Osteoblast (primary cell): ENCODE measurements around the gene CCDC68. TPM values are rescaled to one million over a fixed set of nuclear protein-coding genes. Genes with fewer than 3 reads are reported as not detected.

Experiments
- DNase-seq: peaks from one replicate; pipeline ENCODE4 v3.0.0; 2011; ENCODE audit warnings: low spot score, mixed read lengths; ENCODE audit not compliant: insufficient read length; ENCODE audit errors: missing footprints
- H2AFZ ChIP-seq: 2 replicates; pipeline ENCODE4 v1.6.0; 2011; ENCODE audit warnings: mild to moderate bottlenecking, low read length
- H3K27ac ChIP-seq: 2 replicates; pipeline ENCODE4 v1.5.1; 2011; ENCODE audit warnings: mild to moderate bottlenecking, low read depth, low read length, moderate library complexity
- H3K27me3 ChIP-seq: 2 replicates; pipeline ENCODE4 v1.6.0; 2012; ENCODE audit warnings: mild to moderate bottlenecking, control low read depth, inconsistent platforms, low read length, moderate library complexity; ENCODE audit not compliant: insufficient read depth
- H3K36me3 ChIP-seq: 2 replicates; pipeline ENCODE4 v1.5.1; 2011; ENCODE audit warnings: mild to moderate bottlenecking, low read length, control low read depth, moderate library complexity; ENCODE audit not compliant: insufficient read depth
- H3K4me1 ChIP-seq: 2 replicates; pipeline ENCODE4 v1.5.1; 2011; ENCODE audit warnings: mild to moderate bottlenecking, low read length, control low read depth, moderate library complexity; ENCODE audit not compliant: insufficient read depth
- H3K4me2 ChIP-seq: 2 replicates; pipeline ENCODE4 v1.6.0; 2011; ENCODE audit warnings: mild to moderate bottlenecking, low read length; ENCODE audit not compliant: insufficient read depth
- H3K4me3 ChIP-seq: fragments of 200-600 bp; sonication (generic); 3 replicates; pipeline ENCODE4 v1.5.1; 2012; ENCODE audit warnings: mild to moderate bottlenecking, low read length, inconsistent platforms; ENCODE audit not compliant: insufficient read depth
- H3K79me2 ChIP-seq: 2 replicates; pipeline ENCODE4 v1.6.0; 2012; ENCODE audit warnings: mild to moderate bottlenecking, low read length, control low read depth, inconsistent platforms; ENCODE audit not compliant: insufficient read depth
- H3K9me3 ChIP-seq: 2 replicates; pipeline ENCODE4 v1.5.1; 2011; ENCODE audit warnings: low read depth, low read length, control low read depth
- H4K20me1 ChIP-seq: 2 replicates; pipeline ENCODE4 v1.6.0; 2012; ENCODE audit warnings: mild to moderate bottlenecking, low read length, control low read depth; ENCODE audit not compliant: insufficient read depth
- total RNA-seq: library from RNA; depleted of rRNA; stranded (reverse); fragments of >200 nt; gene quantifications from 2 replicates; pipeline ENCODE4 v1.2.3, GENCODE V29; 2012
- TF ChIP-seq, protein P1 (sequence below): IDR thresholded peaks from 2 replicates; pipeline ENCODE4 v1.5.1; 2011; ENCODE audit warnings: mild to moderate bottlenecking, low read depth, low read length, moderate library complexity; ENCODE audit errors: extremely low read depth

The CCDC68 gene
- total RNA-seq, 1 donor: 9.0 TPM

- Histone ChIP-seq H3K9me3 (no peaks in the 10 kb centered on the region), H3K27me3 (no peaks in the 10 kb centered on the region), H3K4me1 (peaks cover 25% of the 10 kb centered on the region), H3K4me3 (no peak overlapping the region), H4K20me1 (no peaks in the 10 kb centered on the region), H3K27ac (no peak overlapping the region), H3K36me3 (no peaks in the 10 kb centered on the region), H2AFZ (no peak overlapping the region), H3K79me2 (no peaks in the 10 kb centered on the region), H3K4me2 (no peak overlapping the region)
- DNase-seq: no peak
- TF ChIP-seq, protein P1, sequence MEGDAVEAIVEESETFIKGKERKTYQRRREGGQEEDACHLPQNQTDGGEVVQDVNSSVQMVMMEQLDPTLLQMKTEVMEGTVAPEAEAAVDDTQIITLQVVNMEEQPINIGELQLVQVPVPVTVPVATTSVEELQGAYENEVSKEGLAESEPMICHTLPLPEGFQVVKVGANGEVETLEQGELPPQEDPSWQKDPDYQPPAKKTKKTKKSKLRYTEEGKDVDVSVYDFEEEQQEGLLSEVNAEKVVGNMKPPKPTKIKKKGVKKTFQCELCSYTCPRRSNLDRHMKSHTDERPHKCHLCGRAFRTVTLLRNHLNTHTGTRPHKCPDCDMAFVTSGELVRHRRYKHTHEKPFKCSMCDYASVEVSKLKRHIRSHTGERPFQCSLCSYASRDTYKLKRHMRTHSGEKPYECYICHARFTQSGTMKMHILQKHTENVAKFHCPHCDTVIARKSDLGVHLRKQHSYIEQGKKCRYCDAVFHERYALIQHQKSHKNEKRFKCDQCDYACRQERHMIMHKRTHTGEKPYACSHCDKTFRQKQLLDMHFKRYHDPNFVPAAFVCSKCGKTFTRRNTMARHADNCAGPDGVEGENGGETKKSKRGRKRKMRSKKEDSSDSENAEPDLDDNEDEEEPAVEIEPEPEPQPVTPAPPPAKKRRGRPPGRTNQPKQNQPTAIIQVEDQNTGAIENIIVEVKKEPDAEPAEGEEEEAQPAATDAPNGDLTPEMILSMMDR: no peak
Observed at GRCh38 chr18:54924948-54925347, 34.3 kb downstream of the CCDC68 start.

DNA sequence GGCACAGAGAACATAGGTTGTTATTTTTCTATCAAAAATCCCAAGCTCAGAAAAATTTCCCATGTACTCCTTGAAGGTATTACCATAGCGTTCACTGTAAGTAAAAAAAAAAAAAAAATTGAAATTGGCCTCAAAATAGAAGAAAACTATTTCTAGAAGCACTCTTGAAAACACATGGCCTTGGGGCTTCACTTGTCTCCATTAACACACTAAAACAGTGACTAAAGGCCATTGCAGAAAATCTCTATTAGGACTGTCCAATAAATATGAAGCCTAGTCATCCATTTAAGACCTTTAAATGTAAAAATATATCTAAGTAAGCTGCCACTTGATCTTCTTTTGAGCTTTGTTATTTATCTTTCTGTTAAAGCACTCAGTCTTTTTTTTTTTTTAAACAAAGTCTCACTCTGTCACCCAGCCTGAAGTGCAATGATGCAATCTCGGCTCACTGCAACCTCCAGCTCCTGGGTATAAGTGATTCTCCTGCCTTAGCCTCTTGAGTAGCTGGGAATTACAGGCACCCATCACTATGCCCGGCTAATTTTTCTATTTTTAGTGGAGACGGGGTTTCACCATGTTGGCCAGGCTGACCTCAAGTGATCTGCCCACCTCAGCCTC lies 35.8 kb downstream of the CCDC68 start:
- Histone ChIP-seq H3K27me3 (no peaks in the 10 kb centered on the region), H3K79me2 (no peaks in the 10 kb centered on the region), H4K20me1 (no peaks in the 10 kb centered on the region), H3K36me3 (no peaks in the 10 kb centered on the region), H3K4me1 (peaks cover 25% of the 10 kb centered on the region), H2AFZ (no peak overlapping the region), H3K4me2 (no peak overlapping the region), H3K27ac (no peak overlapping the region), H3K4me3 (no peak overlapping the region), H3K9me3 (no peaks in the 10 kb centered on the region)
- DNase-seq: no peak
- TF ChIP-seq, protein P1: no peak

DNA sequence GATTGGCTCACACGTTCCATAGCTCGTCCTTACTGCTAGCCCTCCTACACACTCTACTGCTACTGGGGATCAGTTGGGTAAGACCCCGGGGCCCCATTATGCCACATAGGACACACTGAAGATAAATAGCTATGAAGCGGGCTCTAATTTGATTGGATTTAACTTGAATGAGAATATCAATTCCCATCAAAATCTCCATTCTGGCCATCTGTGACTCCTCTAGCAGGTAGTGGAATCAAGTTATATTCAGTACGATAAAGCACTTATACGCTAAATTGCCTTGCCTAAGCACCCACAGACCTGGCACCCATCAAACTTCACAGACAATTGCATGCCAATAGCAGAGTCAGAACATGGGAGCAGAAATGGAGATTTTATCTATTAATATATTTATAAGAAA lies 39.8 kb downstream of the CCDC68 start:
- H3K4me2 ChIP-seq: no peak overlapping the region
- H4K20me1 ChIP-seq: no peaks in the 10 kb centered on the region
- DNase-seq: no peak
- no peaks in the 10 kb centered on the region for H3K9me3 ChIP-seq
- no peak overlapping the region for H3K4me3 ChIP-seq
- no peak overlapping the region for H3K27ac ChIP-seq
- no peaks in the 10 kb centered on the region for H3K27me3 ChIP-seq
- peaks cover 1% of the 10 kb centered on the region for H3K4me1 ChIP-seq
- TF ChIP-seq, protein P1: no peak
- no peak overlapping the region for H2AFZ ChIP-seq
- H3K36me3 ChIP-seq: no peaks in the 10 kb centered on the region
- no peaks in the 10 kb centered on the region for H3K79me2 ChIP-seq

- DNase-seq: no peak
- Histone ChIP-seq H3K27ac (no peak overlapping the region), H3K36me3 (no peaks in the 10 kb centered on the region), H3K27me3 (no peaks in the 10 kb centered on the region), H3K4me2 (no peak overlapping the region), H3K4me1 (no peaks in the 10 kb centered on the region), H4K20me1 (no peaks in the 10 kb centered on the region), H3K79me2 (no peaks in the 10 kb centered on the region), H3K9me3 (no peaks in the 10 kb centered on the region), H3K4me3 (no peak overlapping the region), H2AFZ (no peak overlapping the region)
- TF ChIP-seq, protein P1: no peak
Observed at GRCh38 chr18:54918060-54918459, 41.2 kb downstream of the CCDC68 start.
